Measurements from ENCODE around the gene CCDC3.
A peak's percentile ranks its signal among the peaks of the same experiment; 100 is the strongest.

CCDC3 gene

GRCh38 chr10:12954866-12955265, 46.6 kb downstream of the CCDC3 start:
- H4K20me1 ChIP-seq = no peaks in the 10 kb centered on the region
- H3K4me3 ChIP-seq = no peak overlapping the region
- no peaks in the 10 kb centered on the region for H3K4me1 ChIP-seq
- H3K36me3 ChIP-seq = no peaks in the 10 kb centered on the region
- no peak for TF ChIP-seq Cebpa-rat (IDR thresholded peaks at IDR 0.05)
- H3K27me3 ChIP-seq = no peaks in the 10 kb centered on the region
- H3K27ac ChIP-seq = no peak overlapping the region
- no peak overlapping the region for H3K9ac ChIP-seq
- H3K9me3 ChIP-seq = peaks cover 61% of the 10 kb centered on the region
- no peak overlapping the region for H3K4me2 ChIP-seq

DNA sequence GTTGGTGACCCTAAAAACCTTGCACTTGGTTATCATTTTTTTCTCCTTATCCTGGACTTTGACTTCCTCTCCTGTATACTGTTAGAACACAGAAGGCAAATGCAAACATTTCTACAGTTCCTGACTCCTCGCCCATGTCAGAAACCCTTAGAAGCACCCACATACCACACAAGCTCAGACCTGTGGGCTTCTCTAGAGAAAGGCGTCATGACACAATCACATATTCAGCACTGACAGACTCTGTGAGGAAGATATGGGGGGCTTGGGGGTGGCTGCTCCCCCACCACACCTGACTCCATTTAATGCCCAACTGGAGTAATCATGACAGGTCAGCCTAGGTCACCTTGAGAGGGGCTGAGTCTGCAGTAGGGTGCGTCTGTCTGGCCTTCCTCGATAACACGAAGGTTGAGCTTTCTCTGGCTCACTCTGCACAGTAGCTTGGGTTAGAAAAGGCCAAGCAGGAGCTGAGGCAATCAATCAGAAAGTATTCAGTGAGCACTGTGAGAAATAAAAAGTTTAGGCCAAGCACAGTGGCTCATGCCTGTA, 50.9 kb downstream of the CCDC3 start:
- H3K4me2 ChIP-seq = no peak overlapping the region
- H4K20me1 ChIP-seq = no peaks in the 10 kb centered on the region
- H3K4me1 ChIP-seq = peaks cover 16% of the 10 kb centered on the region
- H3K4me3 ChIP-seq = no peak overlapping the region
- no peaks in the 10 kb centered on the region for H3K27me3 ChIP-seq
- no peak overlapping the region for H3K27ac ChIP-seq
- no peak for TF ChIP-seq Cebpa-rat (IDR thresholded peaks at IDR 0.05)
- no peaks in the 10 kb centered on the region for H3K36me3 ChIP-seq
- H3K9ac ChIP-seq = no peak overlapping the region
- peaks cover 31% of the 10 kb centered on the region for H3K9me3 ChIP-seq

DNA sequence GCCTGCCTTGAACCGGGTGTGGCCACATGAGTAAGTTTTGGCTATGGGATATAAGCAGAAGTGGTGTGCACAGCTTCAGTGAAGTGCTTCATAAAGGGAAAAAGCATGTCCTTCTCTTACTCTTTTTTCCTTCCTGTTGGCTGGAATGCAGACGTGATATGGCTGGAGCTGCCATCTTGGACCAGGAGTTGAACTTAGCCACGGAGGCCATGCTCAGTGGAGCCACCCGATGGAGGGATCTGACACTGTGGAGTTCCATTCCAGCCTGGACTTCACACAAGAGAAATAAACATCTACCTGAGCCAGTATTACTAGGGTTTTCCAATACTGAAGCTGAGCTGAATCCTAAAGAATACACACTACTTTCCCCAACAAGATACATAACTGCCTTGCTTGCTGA, 52.3 kb downstream of the CCDC3 start:
- no peak overlapping the region for H3K27ac ChIP-seq
- no peaks in the 10 kb centered on the region for H4K20me1 ChIP-seq
- H3K36me3 ChIP-seq = no peaks in the 10 kb centered on the region
- H3K4me2 ChIP-seq = no peak overlapping the region
- peaks cover 18% of the 10 kb centered on the region for H3K4me1 ChIP-seq
- H3K4me3 ChIP-seq = no peak overlapping the region
- peaks cover 24% of the 10 kb centered on the region for H3K9me3 ChIP-seq
- no peaks in the 10 kb centered on the region for H3K27me3 ChIP-seq
- no peak for TF ChIP-seq Cebpa-rat (IDR thresholded peaks at IDR 0.05)
- H3K9ac ChIP-seq = no peak overlapping the region

DNA sequence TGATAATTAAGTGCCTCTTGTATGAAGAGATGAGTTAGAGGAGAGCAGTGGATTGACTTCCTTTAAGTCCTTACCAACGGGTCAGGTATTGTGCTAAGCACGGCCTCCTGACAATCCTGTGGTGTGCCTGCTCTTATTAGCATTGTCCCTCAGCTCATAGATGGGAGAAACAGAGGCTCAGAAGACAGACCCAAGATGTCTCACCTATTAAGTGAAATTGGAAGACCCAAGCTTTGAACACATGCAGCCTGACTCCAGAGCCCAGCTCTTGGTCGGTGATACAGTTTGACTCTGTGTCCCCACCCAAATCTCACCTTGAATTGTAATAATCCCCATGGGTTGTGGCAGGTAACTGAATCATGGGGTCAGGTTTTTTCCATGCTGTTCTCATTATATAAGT, 53.8 kb downstream of the CCDC3 start:
- Histone ChIP-seq H3K4me2 (no peak overlapping the region), H4K20me1 (no peaks in the 10 kb centered on the region), H3K9me3 (peaks cover 20% of the 10 kb centered on the region), H3K4me1 (peaks cover 18% of the 10 kb centered on the region), H3K9ac (no peak overlapping the region), H3K27me3 (no peaks in the 10 kb centered on the region), H3K4me3 (no peak overlapping the region), H3K27ac (no peak overlapping the region), H3K36me3 (no peaks in the 10 kb centered on the region)
- TF ChIP-seq Cebpa-rat (IDR thresholded peaks at IDR 0.05) = no peak

DNA sequence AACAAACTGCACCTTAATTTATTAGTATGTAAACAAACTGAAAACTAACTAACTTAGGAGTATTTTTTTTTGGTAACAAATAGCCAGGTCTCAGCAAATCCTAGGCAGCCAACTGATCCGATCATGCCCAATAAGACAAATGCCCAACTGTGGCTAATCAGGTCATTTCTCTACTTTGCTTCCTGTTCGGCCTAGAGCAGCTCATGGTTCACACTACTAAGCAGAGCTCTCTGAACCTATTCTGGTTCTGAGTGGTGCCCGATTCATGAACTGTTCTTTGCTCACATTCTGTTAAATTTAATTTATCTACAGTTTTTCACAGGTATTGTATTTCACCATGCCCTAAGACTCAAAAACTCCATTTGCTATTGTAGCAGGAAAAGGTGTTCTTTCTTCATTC, 55.1 kb downstream of the CCDC3 start:
- no peaks in the 10 kb centered on the region for H4K20me1 ChIP-seq
- H3K9me3 ChIP-seq = peaks cover 9% of the 10 kb centered on the region; the same call in 1 of the 2 replicates
- H3K4me3 ChIP-seq = no peak overlapping the region
- TF ChIP-seq Cebpa-rat (IDR thresholded peaks at IDR 0.05) = no peak
- no peak overlapping the region for H3K9ac ChIP-seq
- H3K4me1 ChIP-seq = peaks cover 18% of the 10 kb centered on the region
- no peaks in the 10 kb centered on the region for H3K27me3 ChIP-seq
- peak overlapping the region; percentile 55 for H3K4me2 ChIP-seq
- H3K36me3 ChIP-seq = no peaks in the 10 kb centered on the region
- no peak overlapping the region for H3K27ac ChIP-seq

DNA sequence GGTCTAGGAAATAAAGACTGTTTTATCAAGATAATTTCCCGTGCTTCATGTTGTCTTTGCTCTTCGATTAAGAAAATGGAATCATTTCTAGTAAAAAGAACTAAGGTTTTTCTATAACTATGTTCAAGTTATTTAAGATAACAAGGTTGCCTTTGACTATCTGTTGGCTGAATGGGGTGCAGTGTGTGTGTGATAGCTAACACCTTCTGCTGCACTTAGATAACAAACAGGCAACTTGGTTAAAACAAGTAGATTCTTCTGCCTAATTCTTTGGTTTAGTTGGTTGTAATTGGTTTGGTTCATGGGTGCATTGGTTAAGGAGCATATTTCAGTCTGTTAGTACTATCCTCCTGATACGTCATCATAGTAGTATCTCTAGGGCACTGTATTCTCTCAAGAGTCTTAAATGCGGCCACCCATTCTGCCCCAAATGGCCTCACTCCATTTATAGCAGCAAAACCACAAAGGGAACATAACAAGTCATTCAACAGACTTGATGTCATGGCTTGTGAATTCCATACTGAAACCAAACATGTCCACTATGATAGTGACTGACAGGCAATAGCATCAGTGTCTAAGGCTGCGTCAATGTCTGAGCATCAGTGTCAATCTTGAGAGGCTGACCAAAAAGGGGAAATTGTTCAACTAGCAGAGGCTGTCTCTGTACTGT, 55.7 kb downstream of the CCDC3 start:
- no peak for TF ChIP-seq Cebpa-rat (IDR thresholded peaks at IDR 0.05)
- Histone ChIP-seq H3K36me3 (no peaks in the 10 kb centered on the region), H4K20me1 (no peaks in the 10 kb centered on the region), H3K4me2 (peak overlapping the region; percentile 55), H3K4me1 (peaks cover 18% of the 10 kb centered on the region), H3K27ac (no peak overlapping the region), H3K9ac (no peak overlapping the region), H3K27me3 (no peaks in the 10 kb centered on the region), H3K9me3 (peaks cover 9% of the 10 kb centered on the region; the same call in 1 of the 2 replicates), H3K4me3 (no peak overlapping the region)

DNA sequence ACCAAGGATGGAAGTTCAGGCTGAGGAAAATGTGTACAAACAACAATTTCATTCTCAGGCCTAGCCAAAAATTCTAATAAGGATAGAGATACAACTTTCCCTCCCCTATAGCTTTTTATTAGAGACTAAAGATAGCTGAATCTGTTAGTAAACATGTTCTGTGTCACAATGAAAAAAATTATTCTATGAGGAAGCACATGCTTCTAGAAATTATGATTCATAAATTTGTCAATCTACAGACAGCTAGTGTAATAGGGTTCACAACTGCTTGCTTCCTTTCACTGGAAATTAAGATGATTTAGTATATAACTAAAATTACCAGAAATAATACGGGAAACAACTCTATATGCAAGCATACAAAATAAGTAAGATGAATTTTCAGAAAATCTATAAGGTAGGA, 56.6 kb downstream of the CCDC3 start:
- Histone ChIP-seq H3K4me2 (no peak overlapping the region), H3K4me3 (no peak overlapping the region), H3K4me1 (peaks cover 18% of the 10 kb centered on the region), H3K9ac (no peak overlapping the region), H3K27ac (no peak overlapping the region), H3K9me3 (peaks cover 9% of the 10 kb centered on the region; the same call in 1 of the 2 replicates), H4K20me1 (no peaks in the 10 kb centered on the region), H3K36me3 (no peaks in the 10 kb centered on the region), H3K27me3 (no peaks in the 10 kb centered on the region)
- no peak for TF ChIP-seq Cebpa-rat (IDR thresholded peaks at IDR 0.05)

- Histone ChIP-seq H3K9ac (no peak overlapping the region), H3K4me2 (no peak overlapping the region), H3K27ac (no peak overlapping the region), H3K27me3 (no peaks in the 10 kb centered on the region), H4K20me1 (no peaks in the 10 kb centered on the region), H3K4me1 (peaks cover 18% of the 10 kb centered on the region), H3K9me3 (peaks cover 9% of the 10 kb centered on the region; the same call in 1 of the 2 replicates), H3K4me3 (no peak overlapping the region), H3K36me3 (no peaks in the 10 kb centered on the region)
- no peak for TF ChIP-seq Cebpa-rat (IDR thresholded peaks at IDR 0.05)
Observed at GRCh38 chr10:12943425-12943824, 58.1 kb downstream of the CCDC3 start.

- Histone ChIP-seq H3K4me2 (no peak overlapping the region), H3K27me3 (no peaks in the 10 kb centered on the region), H3K9me3 (peaks cover 9% of the 10 kb centered on the region; the same call in 1 of the 2 replicates), H3K4me1 (peaks cover 18% of the 10 kb centered on the region), H4K20me1 (no peaks in the 10 kb centered on the region), H3K36me3 (no peaks in the 10 kb centered on the region), H3K4me3 (no peak overlapping the region), H3K9ac (no peak overlapping the region), H3K27ac (no peak overlapping the region)
- no peak for TF ChIP-seq Cebpa-rat (IDR thresholded peaks at IDR 0.05)
Observed at GRCh38 chr10:12941966-12942365, 59.5 kb downstream of the CCDC3 start.

GRCh38 chr10:12940791-12941190, 60.7 kb downstream of the CCDC3 start:
- no peak overlapping the region for H3K27ac ChIP-seq
- no peaks in the 10 kb centered on the region for H3K36me3 ChIP-seq
- H4K20me1 ChIP-seq = no peaks in the 10 kb centered on the region
- H3K9me3 ChIP-seq = peaks cover 9% of the 10 kb centered on the region; the same call in 1 of the 2 replicates
- H3K4me1 ChIP-seq = peaks cover 9% of the 10 kb centered on the region
- H3K9ac ChIP-seq = no peak overlapping the region
- no peak overlapping the region for H3K4me3 ChIP-seq
- TF ChIP-seq Cebpa-rat (IDR thresholded peaks at IDR 0.05) = no peak
- H3K27me3 ChIP-seq = no peaks in the 10 kb centered on the region
- no peak overlapping the region for H3K4me2 ChIP-seq

Data from BLaER1 (cell line).